WTC11 (cell line): ENCODE results near the gene P3H2. TPM values are rescaled to one million over a fixed set of nuclear protein-coding genes. Genes with fewer than 3 reads are reported as not detected.
A peak's percentile ranks its signal among the peaks of the same experiment; 100 is the strongest.

Source experiments
- ATAC-seq: fragments of 200-7000 bp; cut with Tn5 transposase; 2 replicates; pipeline ENCODE4 v1.10.0; 2021; ENCODE audit warnings: mild to moderate bottlenecking, moderate library complexity
- CTCF ChIA-PET: fragments of 300-600 bp; sonication (Branson Sonifier 250); formaldehyde crosslinking; loops from one replicate; lab custom pipeline; 2021; ENCODE audit warnings: antibody characterized with exemption; lab: Charles Lee
- POLR2A ChIA-PET: fragments of 350-600 bp; sonication (Branson Sonifier 250); formaldehyde crosslinking; loops from one replicate; lab custom pipeline; 2021; ENCODE audit warnings: antibody characterized with exemption; lab: Charles Lee
- DNase-seq: peaks from one replicate; pipeline ENCODE4 v3.0.0; 2021; ENCODE audit warnings: low spot score
- H3K27ac Mint-ChIP-seq: 2 replicates; pipeline ENCODE4 v1.8.0; 2021; ENCODE audit warnings: mixed read lengths
- H3K27me3 Mint-ChIP-seq: 2 replicates; pipeline ENCODE4 v1.8.0; 2021; ENCODE audit warnings: low read depth, mild to moderate bottlenecking, moderate library complexity, mixed read lengths
- H3K36me3 Mint-ChIP-seq: 2 replicates; pipeline ENCODE4 v1.8.0; 2021; ENCODE audit warnings: mixed read lengths
- H3K4me1 Mint-ChIP-seq: 2 replicates; pipeline ENCODE4 v1.8.0; 2022; ENCODE audit warnings: mixed read lengths
- H3K4me3 Mint-ChIP-seq: 2 replicates; pipeline ENCODE4 v1.8.0; 2021; ENCODE audit warnings: mild to moderate bottlenecking, moderate library complexity, mixed read lengths
- H3K9me3 Mint-ChIP-seq: 2 replicates; pipeline ENCODE4 v1.8.0; 2021; ENCODE audit warnings: mixed read lengths
- CBFB ChIP-seq: sonication (generic); formaldehyde crosslinking; IDR thresholded peaks from 2 replicates; pipeline ENCODE4 v1.8.1; 2022; ENCODE audit warnings: mild to moderate bottlenecking, low read depth, missing genetic modification reagents
- CREM ChIP-seq: sonication (generic); formaldehyde crosslinking; IDR thresholded peaks from 2 replicates; pipeline ENCODE4 v1.8.1; 2022; ENCODE audit warnings: mild to moderate bottlenecking, missing genetic modification reagents, moderate library complexity
- E2F4 ChIP-seq: sonication (generic); formaldehyde crosslinking; IDR thresholded peaks from 2 replicates; pipeline ENCODE4 v1.8.1; 2022; ENCODE audit warnings: low read depth, mild to moderate bottlenecking, moderate library complexity, missing genetic modification reagents, borderline replicate concordance
- IRF2 ChIP-seq: sonication (generic); formaldehyde crosslinking; IDR thresholded peaks from 2 replicates; pipeline ENCODE4 v1.8.0; 2022; ENCODE audit warnings: low read depth, missing genetic modification reagents, borderline replicate concordance
- JAZF1 ChIP-seq: fragments of 250-450 bp; sonication (Bioruptor Pico); IDR thresholded peaks from 2 replicates; pipeline ENCODE4 v1.9.0; 2021; ENCODE audit warnings: moderate library complexity, mild to moderate bottlenecking, inconsistent platforms
- OVOL2 ChIP-seq: fragments of 250-450 bp; sonication (Bioruptor Pico); IDR thresholded peaks from 2 replicates; pipeline ENCODE4 v1.9.0; 2021; ENCODE audit warnings: mild to moderate bottlenecking, borderline replicate concordance
- PRRX2 ChIP-seq: fragments of 250-450 bp; sonication (Bioruptor Pico); IDR thresholded peaks from 2 replicates; pipeline ENCODE4 v1.8.0; 2021; ENCODE audit warnings: mild to moderate bottlenecking
- RORB ChIP-seq: fragments of 250-450 bp; sonication (Bioruptor Pico); IDR thresholded peaks from 2 replicates; pipeline ENCODE4 v1.9.0; 2021; ENCODE audit warnings: mild to moderate bottlenecking
- SMAD3 ChIP-seq: sonication (generic); formaldehyde crosslinking; IDR thresholded peaks from 2 replicates; pipeline ENCODE4 v1.8.0; 2022; ENCODE audit warnings: missing genetic modification reagents, mild to moderate bottlenecking, borderline replicate concordance
- SMAD4 ChIP-seq: sonication (generic); formaldehyde crosslinking; IDR thresholded peaks from 2 replicates; pipeline ENCODE4 v1.8.0; 2022; ENCODE audit warnings: mild to moderate bottlenecking, missing genetic modification reagents
- TEAD1 ChIP-seq: sonication (generic); formaldehyde crosslinking; IDR thresholded peaks from 2 replicates; pipeline ENCODE4 v1.8.0; 2022; ENCODE audit warnings: mild to moderate bottlenecking, missing genetic modification reagents
- TEAD4 ChIP-seq: sonication (generic); formaldehyde crosslinking; IDR thresholded peaks from 2 replicates; pipeline ENCODE4 v1.8.0; 2022; ENCODE audit warnings: mild to moderate bottlenecking, missing genetic modification reagents
- TP53 ChIP-seq: sonication (generic); formaldehyde crosslinking; IDR thresholded peaks from 2 replicates; pipeline ENCODE4 v1.8.1; 2023; ENCODE audit warnings: mild to moderate bottlenecking, missing genetic modification reagents
- ZBTB21 ChIP-seq: sonication (generic); formaldehyde crosslinking; IDR thresholded peaks from 2 replicates; pipeline ENCODE4 v1.8.1; 2023; ENCODE audit warnings: mild to moderate bottlenecking, missing genetic modification reagents, borderline replicate concordance
- ZBTB43 ChIP-seq: sonication (generic); formaldehyde crosslinking; IDR thresholded peaks from 2 replicates; pipeline ENCODE4 v1.8.1; 2023; ENCODE audit warnings: mild to moderate bottlenecking, missing genetic modification reagents
- ZNF121 ChIP-seq: sonication (generic); formaldehyde crosslinking; IDR thresholded peaks from 2 replicates; pipeline ENCODE4 v1.8.0; 2023; ENCODE audit warnings: missing genetic modification reagents
- ZNF416 ChIP-seq: fragments of 250-450 bp; sonication (Bioruptor Pico); IDR thresholded peaks from 2 replicates; pipeline ENCODE4 v1.9.0; 2021; ENCODE audit warnings: mild to moderate bottlenecking, inconsistent platforms
- ZNF532 ChIP-seq: fragments of 250-450 bp; sonication (Bioruptor Pico); IDR thresholded peaks from 2 replicates; pipeline ENCODE4 v1.9.0; 2021; ENCODE audit warnings: mild to moderate bottlenecking, borderline replicate concordance
- ZNF671 ChIP-seq: fragments of 250-450 bp; sonication (Bioruptor Pico); IDR thresholded peaks from 2 replicates; pipeline ENCODE4 v1.8.0; 2021; ENCODE audit warnings: mild to moderate bottlenecking
- total RNA-seq: library from RNA; stranded (reverse); gene quantifications from 3 replicates; pipeline ENCODE4 v1.2.3, GENCODE V29; 2021
- TF ChIP-seq, protein P1 (sequence below): sonication (generic); formaldehyde crosslinking; IDR thresholded peaks from 2 replicates; pipeline ENCODE4 v1.8.1; 2023; ENCODE audit warnings: mild to moderate bottlenecking, missing genetic modification reagents, moderate library complexity

P3H2 gene
- total RNA-seq, 1 experiment from 2014 or later: 29.4 TPM

- DNase-seq: no peak
- H3K27me3 Mint-ChIP-seq: no peaks in the 10 kb centered on the region
- H3K4me1 Mint-ChIP-seq: no peaks in the 10 kb centered on the region
- ChIA-PET POLR2A (no interaction called here), CTCF (no interaction called here)
- no peaks in the 10 kb centered on the region for H3K36me3 Mint-ChIP-seq
- TF ChIP-seq IRF2 (CRISPR knock-in tag) (no peak), TEAD1 (CRISPR knock-in tag) (no peak), ZBTB43 (CRISPR knock-in tag) (no peak), ZNF121 (CRISPR knock-in tag) (no peak), ZNF416 (CRISPR knock-in tag) (no peak), ZNF671 (CRISPR knock-in tag) (no peak), CBFB (no peak), TP53 (CRISPR knock-in tag) (no peak), ZNF532 (CRISPR knock-in tag) (no peak), JAZF1 (no peak), RORB (CRISPR knock-in tag) (no peak), ZBTB21 (no peak)
- ATAC-seq: peak; percentile 69
- no peak overlapping the region for H3K4me3 Mint-ChIP-seq
- peaks cover 18% of the 10 kb centered on the region for H3K9me3 Mint-ChIP-seq
- no peak overlapping the region for H3K27ac Mint-ChIP-seq
Observed at GRCh38 chr3:189937302-189938127, 183.2 kb downstream of the P3H2 start.

GRCh38 chr3:189936201-189936945 is 184.3 kb downstream of the P3H2 start:
- no peaks in the 10 kb centered on the region for H3K36me3 Mint-ChIP-seq
- TF ChIP-seq E2F4 (CRISPR knock-in tag) (no peak), SMAD3 (no peak), PRRX2 (CRISPR knock-in tag) (no peak), TEAD4 (CRISPR knock-in tag) (no peak), OVOL2 (no peak), CREM (no peak), SMAD4 (CRISPR knock-in tag) (no peak)
- TF ChIP-seq, protein P1, sequence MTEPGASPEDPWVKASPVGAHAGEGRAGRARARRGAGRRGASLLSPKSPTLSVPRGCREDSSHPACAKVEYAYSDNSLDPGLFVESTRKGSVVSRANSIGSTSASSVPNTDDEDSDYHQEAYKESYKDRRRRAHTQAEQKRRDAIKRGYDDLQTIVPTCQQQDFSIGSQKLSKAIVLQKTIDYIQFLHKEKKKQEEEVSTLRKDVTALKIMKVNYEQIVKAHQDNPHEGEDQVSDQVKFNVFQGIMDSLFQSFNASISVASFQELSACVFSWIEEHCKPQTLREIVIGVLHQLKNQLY (CRISPR knock-in tag): no peak
- CTCF ChIA-PET: no interaction called here
- peaks cover 18% of the 10 kb centered on the region for H3K9me3 Mint-ChIP-seq
- no peaks in the 10 kb centered on the region for H3K4me1 Mint-ChIP-seq
- no peak overlapping the region for H3K27ac Mint-ChIP-seq
- DNase-seq: no peak
- no peak overlapping the region for H3K4me3 Mint-ChIP-seq
- POLR2A ChIA-PET: no interaction called here
- ATAC-seq: no peak
- no peaks in the 10 kb centered on the region for H3K27me3 Mint-ChIP-seq
